Measurements from ENCODE around the gene RYR3. TPM values are rescaled to one million over a fixed set of nuclear protein-coding genes. Genes with fewer than 3 reads are reported as not detected.

RYR3 gene
- total RNA-seq, 1 experiment from 2014 or later, result not detected

DNA sequence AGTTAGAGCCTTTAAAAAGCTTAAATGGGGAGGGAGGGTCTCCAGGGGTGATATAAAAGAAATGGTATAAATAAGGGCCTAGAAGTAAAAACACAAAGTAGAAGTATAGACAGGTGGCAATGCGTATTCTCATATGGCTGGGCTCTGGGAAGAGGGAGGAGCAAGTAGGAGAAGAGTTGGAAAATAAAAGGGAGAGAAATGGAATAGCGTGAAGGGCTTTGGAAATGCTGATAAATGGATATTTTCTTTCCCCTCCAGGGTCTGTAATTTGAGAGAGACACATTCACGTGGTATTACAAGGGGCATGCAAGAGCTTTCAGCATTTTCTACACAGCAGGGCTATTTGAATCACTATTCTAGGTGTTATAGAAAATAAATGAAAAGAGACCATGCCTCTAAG is 313.7 kb downstream of the RYR3 start:
- no peak for DNase-seq (ENCODE audit: unreplicated experiment)
- ChIA-PET CTCF (no interaction called here), POLR2A (no interaction called here)
- no peak overlapping the region for H3K27ac Mint-ChIP-seq (ENCODE audit: low read depth, unreplicated experiment)
- H3K36me3 Mint-ChIP-seq (ENCODE audit: insufficient read depth, unreplicated experiment), result no peaks in the 10 kb centered on the region
- no peak overlapping the region for H3K4me3 Mint-ChIP-seq (ENCODE audit: unreplicated experiment)
- H3K4me1 Mint-ChIP-seq (ENCODE audit: insufficient read depth, unreplicated experiment), result no peaks in the 10 kb centered on the region
- no TSS peak for BruUV-seq (replicated peaks)
- no peaks in the 10 kb centered on the region for H3K9me3 Mint-ChIP-seq (ENCODE audit: unreplicated experiment)
- H3K27me3 Mint-ChIP-seq (ENCODE audit: insufficient read depth, unreplicated experiment), result peaks cover 77% of the 10 kb centered on the region
- intact Hi-C loops (cut with micrococcal nuclease), result no loop called here
- TF ChIP-seq, protein P1, sequence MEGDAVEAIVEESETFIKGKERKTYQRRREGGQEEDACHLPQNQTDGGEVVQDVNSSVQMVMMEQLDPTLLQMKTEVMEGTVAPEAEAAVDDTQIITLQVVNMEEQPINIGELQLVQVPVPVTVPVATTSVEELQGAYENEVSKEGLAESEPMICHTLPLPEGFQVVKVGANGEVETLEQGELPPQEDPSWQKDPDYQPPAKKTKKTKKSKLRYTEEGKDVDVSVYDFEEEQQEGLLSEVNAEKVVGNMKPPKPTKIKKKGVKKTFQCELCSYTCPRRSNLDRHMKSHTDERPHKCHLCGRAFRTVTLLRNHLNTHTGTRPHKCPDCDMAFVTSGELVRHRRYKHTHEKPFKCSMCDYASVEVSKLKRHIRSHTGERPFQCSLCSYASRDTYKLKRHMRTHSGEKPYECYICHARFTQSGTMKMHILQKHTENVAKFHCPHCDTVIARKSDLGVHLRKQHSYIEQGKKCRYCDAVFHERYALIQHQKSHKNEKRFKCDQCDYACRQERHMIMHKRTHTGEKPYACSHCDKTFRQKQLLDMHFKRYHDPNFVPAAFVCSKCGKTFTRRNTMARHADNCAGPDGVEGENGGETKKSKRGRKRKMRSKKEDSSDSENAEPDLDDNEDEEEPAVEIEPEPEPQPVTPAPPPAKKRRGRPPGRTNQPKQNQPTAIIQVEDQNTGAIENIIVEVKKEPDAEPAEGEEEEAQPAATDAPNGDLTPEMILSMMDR (IDR thresholded peaks at IDR 0.05; ENCODE audit: unreplicated experiment), result no peak

DNA sequence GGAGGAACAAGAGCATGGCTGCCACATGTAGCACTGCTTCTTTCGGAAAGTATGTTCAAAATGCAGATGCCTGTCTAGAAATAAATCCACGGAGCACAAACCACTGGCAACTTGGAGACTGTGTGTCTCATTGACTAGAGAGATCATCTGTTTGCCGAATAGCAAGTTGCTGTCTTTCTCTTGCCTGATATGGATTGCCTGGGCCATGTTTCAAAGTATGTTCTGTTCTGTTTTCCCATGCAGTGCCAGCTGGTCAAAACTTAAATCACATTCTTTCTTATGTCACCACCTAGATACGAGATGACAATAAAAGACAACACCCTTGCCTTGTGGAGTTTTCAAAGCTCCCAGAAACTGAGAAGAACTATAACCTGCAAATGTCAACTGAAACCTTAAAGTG is 318.9 kb downstream of the RYR3 start:
- no TSS peak for BruUV-seq (replicated peaks)
- no peaks in the 10 kb centered on the region for H3K36me3 Mint-ChIP-seq (ENCODE audit: insufficient read depth, unreplicated experiment)
- DNase-seq (ENCODE audit: unreplicated experiment), result no peak
- H3K27ac Mint-ChIP-seq (ENCODE audit: low read depth, unreplicated experiment), result no peak overlapping the region
- no peaks in the 10 kb centered on the region for H3K9me3 Mint-ChIP-seq (ENCODE audit: unreplicated experiment)
- intact Hi-C loops (cut with micrococcal nuclease), result no loop called here
- H3K4me3 Mint-ChIP-seq (ENCODE audit: unreplicated experiment), result no peak overlapping the region
- POLR2A ChIA-PET, result no interaction called here
- H3K27me3 Mint-ChIP-seq (ENCODE audit: insufficient read depth, unreplicated experiment), result peaks cover 86% of the 10 kb centered on the region
- TF ChIP-seq, protein P1 (IDR thresholded peaks at IDR 0.05; ENCODE audit: unreplicated experiment), result no peak
- CTCF ChIA-PET, result no interaction called here
- no peaks in the 10 kb centered on the region for H3K4me1 Mint-ChIP-seq (ENCODE audit: insufficient read depth, unreplicated experiment)

DNA sequence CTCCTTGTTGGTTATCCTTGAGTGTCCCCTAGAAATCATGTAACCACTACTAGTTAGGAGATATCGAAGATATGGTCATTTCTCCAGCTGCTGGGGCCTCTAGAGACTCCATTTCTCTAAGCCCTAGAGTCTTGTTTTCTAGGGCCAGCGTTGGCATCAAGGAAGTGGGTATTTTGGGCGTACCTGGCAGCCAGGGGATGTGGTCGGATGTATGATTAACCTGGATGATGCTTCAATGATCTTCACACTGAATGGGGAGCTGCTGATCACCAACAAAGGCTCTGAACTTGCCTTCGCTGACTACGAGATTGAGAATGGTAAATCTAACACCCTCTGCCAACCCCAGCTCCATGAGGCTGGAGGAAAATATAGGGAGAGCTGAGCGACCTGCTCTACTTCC is 325.5 kb downstream of the RYR3 start:
- ChIA-PET POLR2A (interaction anchor here (0.6 kb wide), 1 partner anchor 99 kb away, joined by 4 read pairs; no protein-coding TSS in a partner anchor), CTCF (interaction anchor here (1.1 to 1.7 kb wide), 3 partner anchors 11 to 39 kb away, joined by 3 to 4 read pairs (median 3); no protein-coding TSS in a partner anchor)
- no peak for DNase-seq (ENCODE audit: unreplicated experiment)
- intact Hi-C loops (cut with micrococcal nuclease), result no loop called here
- H3K9me3 Mint-ChIP-seq (ENCODE audit: unreplicated experiment), result no peaks in the 10 kb centered on the region
- H3K4me3 Mint-ChIP-seq (ENCODE audit: unreplicated experiment), result no peak overlapping the region
- H3K36me3 Mint-ChIP-seq (ENCODE audit: insufficient read depth, unreplicated experiment), result no peaks in the 10 kb centered on the region
- H3K4me1 Mint-ChIP-seq (ENCODE audit: insufficient read depth, unreplicated experiment), result no peaks in the 10 kb centered on the region
- BruUV-seq (replicated peaks), result no TSS peak
- no peak overlapping the region for H3K27ac Mint-ChIP-seq (ENCODE audit: low read depth, unreplicated experiment)
- TF ChIP-seq, protein P1 (IDR thresholded peaks at IDR 0.05; ENCODE audit: unreplicated experiment), result no peak
- H3K27me3 Mint-ChIP-seq (ENCODE audit: insufficient read depth, unreplicated experiment), result peaks cover 89% of the 10 kb centered on the region

DNA sequence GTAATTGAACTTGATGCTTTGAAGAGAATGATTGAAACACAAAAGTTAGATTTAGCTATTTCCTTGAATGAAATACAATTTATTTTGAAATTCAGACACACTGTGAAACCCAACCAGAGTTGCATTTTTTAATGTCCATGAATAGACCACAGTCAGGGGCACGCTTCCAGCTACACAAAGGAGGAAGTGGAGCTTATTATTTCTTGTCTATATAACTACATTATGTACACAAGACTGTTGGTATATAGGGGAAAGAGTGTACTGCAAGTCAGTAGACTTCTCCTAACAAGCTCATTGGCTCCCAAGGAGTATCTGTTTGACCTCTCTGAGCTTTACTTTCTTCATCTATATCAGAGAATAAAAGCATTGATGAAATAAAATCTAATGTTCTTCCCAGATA is 326.2 kb downstream of the RYR3 start:
- H3K27me3 Mint-ChIP-seq (ENCODE audit: insufficient read depth, unreplicated experiment), result peaks cover 89% of the 10 kb centered on the region
- DNase-seq (ENCODE audit: unreplicated experiment), result no peak
- TF ChIP-seq, protein P1 (IDR thresholded peaks at IDR 0.05; ENCODE audit: unreplicated experiment), result no peak
- H3K4me1 Mint-ChIP-seq (ENCODE audit: insufficient read depth, unreplicated experiment), result no peaks in the 10 kb centered on the region
- H3K36me3 Mint-ChIP-seq (ENCODE audit: insufficient read depth, unreplicated experiment), result no peaks in the 10 kb centered on the region
- intact Hi-C loops (cut with micrococcal nuclease), result no loop called here
- H3K9me3 Mint-ChIP-seq (ENCODE audit: unreplicated experiment), result no peaks in the 10 kb centered on the region
- POLR2A ChIA-PET, result no interaction called here
- BruUV-seq (replicated peaks), result no TSS peak
- CTCF ChIA-PET, result interaction anchor here (1.1 to 1.7 kb wide), 3 partner anchors 10 to 39 kb away, joined by 3 to 4 read pairs (median 3); no protein-coding TSS in a partner anchor
- H3K27ac Mint-ChIP-seq (ENCODE audit: low read depth, unreplicated experiment), result no peak overlapping the region
- H3K4me3 Mint-ChIP-seq (ENCODE audit: unreplicated experiment), result no peak overlapping the region

Measured in MCF 10A (cell line).